Endothelial cell (in vitro differentiated cells): Measurements from ENCODE around the gene IRS2. TPM values are rescaled to one million over a fixed set of nuclear protein-coding genes. Genes with fewer than 3 reads are reported as not detected.

ENCODE experiments used
- DNase-seq: peaks from one replicate; pipeline ENCODE4 v3.0.0; 2021; ENCODE audit warnings: low spot score
- H3K27ac Mint-ChIP-seq: one replicate; pipeline ENCODE4 v1.8.0; 2021; ENCODE audit warnings: mixed read lengths, inconsistent platforms; ENCODE audit not compliant: unreplicated experiment
- H3K27me3 Mint-ChIP-seq: one replicate; pipeline ENCODE4 v1.8.0; 2021; ENCODE audit warnings: mild to moderate bottlenecking, moderate library complexity, mixed read lengths, inconsistent platforms; ENCODE audit not compliant: unreplicated experiment
- H3K36me3 Mint-ChIP-seq: one replicate; pipeline ENCODE4 v1.8.0; 2021; ENCODE audit warnings: mild to moderate bottlenecking, low read depth, mixed read lengths, inconsistent platforms; ENCODE audit not compliant: unreplicated experiment
- H3K4me1 Mint-ChIP-seq: one replicate; pipeline ENCODE4 v1.8.0; 2021; ENCODE audit warnings: mild to moderate bottlenecking, mixed read lengths, inconsistent platforms; ENCODE audit not compliant: unreplicated experiment
- H3K4me3 Mint-ChIP-seq: one replicate; pipeline ENCODE4 v1.8.0; 2021; ENCODE audit warnings: mild to moderate bottlenecking, mixed read lengths, inconsistent platforms; ENCODE audit not compliant: unreplicated experiment
- H3K9me3 Mint-ChIP-seq: one replicate; pipeline ENCODE4 v1.8.0; 2021; ENCODE audit warnings: mixed read lengths, inconsistent platforms; ENCODE audit not compliant: unreplicated experiment
- total RNA-seq: library from RNA; stranded (reverse); fragmentation: NEBNext Ultra II Directional; extraction: Animal tissue kit (Norgen Biotek cat#: 25700); gene quantifications from one replicate; pipeline ENCODE4 v1.2.1, GENCODE V29; 2021; ENCODE audit not compliant: unreplicated experiment
- TF ChIP-seq, protein P1 (sequence below): fragments of 200-600 bp; sonication (generic); IDR thresholded peaks from one replicate; pipeline ENCODE4 v1.5.0; 2021; ENCODE audit warnings: antibody characterized with exemption; ENCODE audit not compliant: unreplicated experiment

IRS2 gene
- total RNA-seq, 1 donor from 2014 or later, result 16.4 TPM

- TF ChIP-seq, protein P1, sequence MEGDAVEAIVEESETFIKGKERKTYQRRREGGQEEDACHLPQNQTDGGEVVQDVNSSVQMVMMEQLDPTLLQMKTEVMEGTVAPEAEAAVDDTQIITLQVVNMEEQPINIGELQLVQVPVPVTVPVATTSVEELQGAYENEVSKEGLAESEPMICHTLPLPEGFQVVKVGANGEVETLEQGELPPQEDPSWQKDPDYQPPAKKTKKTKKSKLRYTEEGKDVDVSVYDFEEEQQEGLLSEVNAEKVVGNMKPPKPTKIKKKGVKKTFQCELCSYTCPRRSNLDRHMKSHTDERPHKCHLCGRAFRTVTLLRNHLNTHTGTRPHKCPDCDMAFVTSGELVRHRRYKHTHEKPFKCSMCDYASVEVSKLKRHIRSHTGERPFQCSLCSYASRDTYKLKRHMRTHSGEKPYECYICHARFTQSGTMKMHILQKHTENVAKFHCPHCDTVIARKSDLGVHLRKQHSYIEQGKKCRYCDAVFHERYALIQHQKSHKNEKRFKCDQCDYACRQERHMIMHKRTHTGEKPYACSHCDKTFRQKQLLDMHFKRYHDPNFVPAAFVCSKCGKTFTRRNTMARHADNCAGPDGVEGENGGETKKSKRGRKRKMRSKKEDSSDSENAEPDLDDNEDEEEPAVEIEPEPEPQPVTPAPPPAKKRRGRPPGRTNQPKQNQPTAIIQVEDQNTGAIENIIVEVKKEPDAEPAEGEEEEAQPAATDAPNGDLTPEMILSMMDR, result no peak
- H3K4me1 Mint-ChIP-seq, result peaks cover 8% of the 10 kb centered on the region
- no peak for DNase-seq
- no peaks in the 10 kb centered on the region for H3K36me3 Mint-ChIP-seq
- H3K9me3 Mint-ChIP-seq, result no peaks in the 10 kb centered on the region
- H3K27me3 Mint-ChIP-seq, result peaks cover 7% of the 10 kb centered on the region
- H3K4me3 Mint-ChIP-seq, result no peak overlapping the region
- H3K27ac Mint-ChIP-seq, result no peak overlapping the region
Observed at GRCh38 chr13:109720758-109721184, 65.6 kb downstream of the IRS2 start.

DNA sequence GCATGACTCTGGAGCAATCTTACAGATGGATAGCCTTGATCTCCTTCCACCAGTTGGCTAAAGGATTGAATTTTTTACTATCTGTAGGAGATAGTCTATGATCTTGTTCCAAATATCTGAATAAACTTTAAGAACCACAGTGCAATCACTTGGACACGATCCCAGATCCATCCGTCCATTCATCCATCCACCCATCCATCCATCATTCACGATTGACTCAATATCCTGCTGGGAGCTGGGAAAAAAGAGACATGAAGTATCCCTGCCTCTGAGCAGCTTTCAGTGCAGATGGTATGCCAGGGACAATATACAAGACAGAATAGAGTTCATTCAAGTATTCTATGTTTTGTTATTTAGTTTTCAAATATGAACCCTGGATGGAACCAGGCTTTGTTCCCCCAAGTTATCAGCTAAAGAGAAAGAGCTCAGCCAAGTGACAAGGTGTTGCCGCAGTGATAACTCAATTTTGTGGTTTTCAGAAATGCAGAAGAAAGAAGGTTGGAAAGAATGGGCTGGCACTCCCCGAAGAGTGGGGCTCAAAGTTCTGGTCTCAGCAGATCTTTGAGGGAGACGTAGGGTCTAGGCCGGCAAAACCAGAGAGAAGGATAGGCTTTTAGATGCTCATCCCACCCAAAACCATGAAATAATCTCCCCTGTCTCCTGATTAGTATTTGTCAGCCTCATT, 66.3 kb downstream of the IRS2 start:
- Mint-ChIP-seq H3K27ac (no peak overlapping the region), H3K27me3 (peaks cover 7% of the 10 kb centered on the region), H3K36me3 (no peaks in the 10 kb centered on the region), H3K4me3 (no peak overlapping the region), H3K9me3 (no peaks in the 10 kb centered on the region), H3K4me1 (peaks cover 3% of the 10 kb centered on the region)
- no peak for DNase-seq
- TF ChIP-seq, protein P1, result no peak

GRCh38 chr13:109718726-109719125, 67.7 kb downstream of the IRS2 start:
- DNase-seq, result no peak
- Mint-ChIP-seq H3K36me3 (no peaks in the 10 kb centered on the region), H3K4me3 (no peak overlapping the region), H3K4me1 (peaks cover 4% of the 10 kb centered on the region), H3K27ac (no peak overlapping the region), H3K27me3 (peaks cover 7% of the 10 kb centered on the region), H3K9me3 (no peaks in the 10 kb centered on the region)
- TF ChIP-seq, protein P1, result no peak

GRCh38 chr13:109717686-109718085, 68.7 kb downstream of the IRS2 start:
- DNase-seq, result no peak
- H3K4me1 Mint-ChIP-seq, result peaks cover 8% of the 10 kb centered on the region
- no peaks in the 10 kb centered on the region for H3K9me3 Mint-ChIP-seq
- H3K4me3 Mint-ChIP-seq, result no peak overlapping the region
- H3K27me3 Mint-ChIP-seq, result peaks cover 10% of the 10 kb centered on the region
- no peak overlapping the region for H3K27ac Mint-ChIP-seq
- H3K36me3 Mint-ChIP-seq, result no peaks in the 10 kb centered on the region
- TF ChIP-seq, protein P1, result no peak

DNA sequence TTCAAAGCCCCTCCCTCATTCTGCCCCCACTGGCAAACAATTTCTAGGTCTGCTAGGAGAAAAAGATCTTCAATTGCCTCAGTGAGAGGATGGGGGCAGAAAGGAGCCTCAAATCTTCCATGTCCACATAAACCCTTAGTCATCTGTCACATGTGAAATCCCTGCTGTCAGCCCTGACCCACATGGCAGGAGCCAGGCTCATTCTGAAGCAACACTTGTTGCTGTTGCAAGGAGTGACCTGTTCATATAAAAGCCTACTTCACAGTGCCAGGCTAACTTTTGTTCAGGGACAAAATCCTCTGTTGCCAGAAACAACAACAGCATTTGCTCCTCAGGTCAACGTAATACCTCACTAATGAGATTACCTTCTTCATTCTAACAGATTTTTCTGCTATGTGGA, 70.5 kb downstream of the IRS2 start:
- Mint-ChIP-seq H3K4me1 (peaks cover 8% of the 10 kb centered on the region), H3K9me3 (no peaks in the 10 kb centered on the region), H3K4me3 (no peak overlapping the region), H3K27ac (no peak overlapping the region), H3K27me3 (peaks cover 10% of the 10 kb centered on the region), H3K36me3 (no peaks in the 10 kb centered on the region)
- TF ChIP-seq, protein P1, result no peak
- no peak for DNase-seq
